DND-41 (cell line): ENCODE data around the gene FOXN1.

ENCODE experiments used
- ATAC-seq: fragments of 200-7000 bp; cut with Tn5 transposase; 3 replicates; pipeline ENCODE4 v1.9.1; 2021; ENCODE audit warnings: low read depth; ENCODE audit not compliant: insufficient read depth
- DNase-seq: peaks from one replicate; pipeline ENCODE4 v3.0.0-alpha.2; 2020
- H2AFZ ChIP-seq: 2 replicates; pipeline ENCODE4 v1.6.0; 2012; ENCODE audit warnings: low read depth, low read length
- H3K27ac ChIP-seq: 2 replicates; pipeline ENCODE4 v1.5.1; 2012; ENCODE audit warnings: low read length, inconsistent platforms
- H3K27me3 ChIP-seq: fragments of 200-600 bp; sonication (generic); 2 replicates; pipeline ENCODE4 v1.6.0; 2012; ENCODE audit warnings: low read length, mild to moderate bottlenecking, inconsistent platforms; ENCODE audit not compliant: insufficient read depth, poor library complexity
- H3K36me3 ChIP-seq: 2 replicates; pipeline ENCODE4 v1.5.1; 2012; ENCODE audit warnings: low read length, inconsistent platforms; ENCODE audit not compliant: insufficient read depth
- H3K4me1 ChIP-seq: 2 replicates; pipeline ENCODE4 v1.5.1; 2012; ENCODE audit warnings: mild to moderate bottlenecking, low read length; ENCODE audit not compliant: insufficient read depth
- H3K4me2 ChIP-seq: 2 replicates; pipeline ENCODE4 v1.6.0; 2012; ENCODE audit warnings: mild to moderate bottlenecking, moderate library complexity, low read length, inconsistent platforms; ENCODE audit not compliant: insufficient read depth
- H3K4me3 ChIP-seq, 2 experiments: fragments of 200-600 bp in 1 of 2; shearing (Covaris generic) in 1 of 2; 2 replicates each; pipeline ENCODE4 v1.5.1; 2012 to 2016; ENCODE audit warnings: inconsistent platforms in 2 of 2, low read length in 2 of 2, mild to moderate bottlenecking in 2 of 2, low read depth in 1 of 2, moderate library complexity in 1 of 2
- H3K79me2 ChIP-seq: 2 replicates; pipeline ENCODE4 v1.6.0; 2012; ENCODE audit warnings: low read length, inconsistent platforms; ENCODE audit not compliant: insufficient read depth
- H3K9ac ChIP-seq: 2 replicates; pipeline ENCODE4 v1.6.0; 2012; ENCODE audit warnings: low read depth, mild to moderate bottlenecking, inconsistent platforms, low read length, moderate library complexity
- H3K9me3 ChIP-seq: 2 replicates; pipeline ENCODE4 v1.5.1; 2012; ENCODE audit warnings: low read length, moderate library complexity, mild to moderate bottlenecking, inconsistent platforms; ENCODE audit not compliant: insufficient read depth, severe bottlenecking
- H4K20me1 ChIP-seq: 2 replicates; pipeline ENCODE4 v1.6.0; 2012; ENCODE audit warnings: low read length; ENCODE audit not compliant: insufficient read depth
- CTCF ChIP-seq: IDR thresholded peaks from 2 replicates; pipeline ENCODE4 v1.5.1; 2012; ENCODE audit warnings: borderline replicate concordance, low read length, moderate library complexity, mild to moderate bottlenecking; ENCODE audit not compliant: poor library complexity, severe bottlenecking; ENCODE audit errors: extremely low read depth
- EZH2 ChIP-seq: IDR thresholded peaks from 3 replicates; pipeline ENCODE4 v1.6.1; 2012; ENCODE audit warnings: borderline replicate concordance, low read depth, mild to moderate bottlenecking, moderate library complexity, low read length, inconsistent platforms; ENCODE audit not compliant: severe bottlenecking

Gene FOXN1

GRCh38 chr17:28498652-28499363 is 7.3 kb upstream of the FOXN1 start:
- no peaks in the 10 kb centered on the region for H3K4me1 ChIP-seq
- no peak for TF ChIP-seq CTCF
- TF ChIP-seq EZH2, result no peak
- H3K4me3 ChIP-seq, result no peak overlapping the region
- no peaks in the 10 kb centered on the region for H3K9me3 ChIP-seq
- H3K27ac ChIP-seq, result no peak overlapping the region
- ATAC-seq (no peak), DNase-seq (no peak)
- no peaks in the 10 kb centered on the region for H3K79me2 ChIP-seq
- no peaks in the 10 kb centered on the region for H3K36me3 ChIP-seq
- peaks cover 11% of the 10 kb centered on the region for H3K27me3 ChIP-seq
- no peak overlapping the region for H3K4me2 ChIP-seq
- no peaks in the 10 kb centered on the region for H4K20me1 ChIP-seq
- H3K9ac ChIP-seq, result no peak overlapping the region
- no peak overlapping the region for H2AFZ ChIP-seq

GRCh38 chr17:28499364-28499664 is 6.8 kb upstream of the FOXN1 start:
- no peak overlapping the region for H2AFZ ChIP-seq
- no peaks in the 10 kb centered on the region for H3K9me3 ChIP-seq
- peaks cover 12% of the 10 kb centered on the region for H3K27me3 ChIP-seq
- H3K4me1 ChIP-seq, result no peaks in the 10 kb centered on the region
- ATAC-seq, result no peak
- no peak overlapping the region for H3K4me2 ChIP-seq
- TF ChIP-seq EZH2 (no peak), CTCF (no peak)
- H3K9ac ChIP-seq, result no peak overlapping the region
- H3K79me2 ChIP-seq, result no peaks in the 10 kb centered on the region
- no peak overlapping the region for H3K4me3 ChIP-seq
- no peaks in the 10 kb centered on the region for H4K20me1 ChIP-seq
- no peaks in the 10 kb centered on the region for H3K36me3 ChIP-seq
- H3K27ac ChIP-seq, result no peak overlapping the region
- no peak for DNase-seq

- Histone ChIP-seq H3K27ac (no peak overlapping the region), H4K20me1 (no peaks in the 10 kb centered on the region), H3K27me3 (peaks cover 14% of the 10 kb centered on the region), H2AFZ (no peak overlapping the region), H3K4me2 (no peak overlapping the region), H3K9me3 (no peaks in the 10 kb centered on the region), H3K9ac (no peak overlapping the region), H3K36me3 (no peaks in the 10 kb centered on the region), H3K4me3 (no peak overlapping the region), H3K4me1 (no peaks in the 10 kb centered on the region), H3K79me2 (no peaks in the 10 kb centered on the region)
- DNase-seq (no peak), ATAC-seq (no peak)
- TF ChIP-seq EZH2 (no peak), CTCF (no peak)
Measured at GRCh38 chr17:28499684-28500357, 6.3 kb upstream of the FOXN1 start.
